HepG2 (cell line): ENCODE measurements around the gene PCGF2. TPM values are rescaled to one million over a fixed set of nuclear protein-coding genes. Genes with fewer than 3 reads are reported as not detected.

Experiments used
- CBX5 ChIP-seq: sonication (generic); formaldehyde crosslinking; IDR thresholded peaks from 2 replicates; pipeline ENCODE4 v1.4.0; 2020; ENCODE audit warnings: missing genetic modification reagents, borderline replicate concordance
- HNF4G ChIP-seq, 2 experiments: sonication (generic) in 1 of 2; formaldehyde crosslinking in 1 of 2; IDR thresholded peaks; 2 replicates each; pipeline versions ENCODE4 v1.4.0 to v1.6.1; 2011 to 2020; ENCODE audit warnings: borderline replicate concordance in 2 of 2, low read depth in 2 of 2, mild to moderate bottlenecking in 2 of 2, low read length in 1 of 2, missing genetic modification reagents in 1 of 2, moderate library complexity in 1 of 2
- SIN3A ChIP-seq: IDR thresholded peaks from 2 replicates; pipeline ENCODE4 v1.6.1; 2011; ENCODE audit warnings: low read depth, mild to moderate bottlenecking, control low read depth, low read length, borderline replicate concordance
- THRA ChIP-seq: sonication (generic); formaldehyde crosslinking; IDR thresholded peaks from 2 replicates; pipeline ENCODE4 v1.4.0; 2020; ENCODE audit warnings: missing genetic modification reagents, borderline replicate concordance
- USF2 ChIP-seq, 2 experiments: sonication (generic) in 1 of 2; formaldehyde crosslinking in 1 of 2; IDR thresholded peaks; 2 replicates each; pipeline versions ENCODE4 v1.5.1 to v1.6.1; 2011 to 2020; ENCODE audit warnings: borderline replicate concordance in 1 of 2, low read depth in 1 of 2, low read length in 1 of 2, mild to moderate bottlenecking in 1 of 2, missing genetic modification reagents in 1 of 2, moderate library complexity in 1 of 2
- YY1 ChIP-seq: IDR thresholded peaks from 2 replicates; pipeline ENCODE4 v1.6.1; 2011; ENCODE audit warnings: low read length, low read depth, moderate library complexity, mild to moderate bottlenecking; ENCODE audit not compliant: insufficient read depth, insufficient replicate concordance
- ZFP91 ChIP-seq: sonication (generic); formaldehyde crosslinking; IDR thresholded peaks from 2 replicates; pipeline ENCODE4 v1.9.0; 2022; ENCODE audit warnings: missing genetic modification reagents, mild to moderate bottlenecking, borderline replicate concordance
- ZNF687 ChIP-seq: sonication (generic); formaldehyde crosslinking; IDR thresholded peaks from 2 replicates; pipeline ENCODE4 v1.5.1; 2020; ENCODE audit warnings: mild to moderate bottlenecking, missing genetic modification reagents, moderate library complexity
- polyA plus RNA-seq, 8 experiments: library from polyadenylated mRNA; depleted of rRNA in 3 of 8; stranded (reverse) in 7 of 8; unstranded in 1 of 8; fragments of >200 nt; fragmentation: Illumina TruSeq in 4 of 8; extraction: Trizol in 4 of 8; gene quantifications; 2 replicates each; pipeline versions ENCODE4 v1.2.1 to v1.2.3, GENCODE V29; 2011 to 2016; ENCODE audit warnings: low read depth in 4 of 8, missing spikeins in 1 of 8, mixed read lengths in 1 of 8; ENCODE audit not compliant: insufficient read depth in 1 of 8
- total RNA-seq, 5 experiments: library from RNA; depleted of rRNA; stranded (reverse); fragments of >200 nt; fragmentation: Illumina TruSeq; extraction: Trizol; gene quantifications; 2 replicates each; pipeline ENCODE4 v1.2.3, GENCODE V29; 2016; ENCODE audit warnings: low read depth in 1 of 5
- TF ChIP-seq, protein P1 (sequence below): sonication (generic); formaldehyde crosslinking; IDR thresholded peaks from 2 replicates; pipeline ENCODE4 v1.4.0; 2020; ENCODE audit warnings: missing genetic modification reagents

The PCGF2 gene
- total and polyA plus RNA-seq, 2 of the 13 experiments (the other 11 are each of a cell fraction or from before 2014, with no cell fraction given) = 11.6 to 29.4 TPM

DNA sequence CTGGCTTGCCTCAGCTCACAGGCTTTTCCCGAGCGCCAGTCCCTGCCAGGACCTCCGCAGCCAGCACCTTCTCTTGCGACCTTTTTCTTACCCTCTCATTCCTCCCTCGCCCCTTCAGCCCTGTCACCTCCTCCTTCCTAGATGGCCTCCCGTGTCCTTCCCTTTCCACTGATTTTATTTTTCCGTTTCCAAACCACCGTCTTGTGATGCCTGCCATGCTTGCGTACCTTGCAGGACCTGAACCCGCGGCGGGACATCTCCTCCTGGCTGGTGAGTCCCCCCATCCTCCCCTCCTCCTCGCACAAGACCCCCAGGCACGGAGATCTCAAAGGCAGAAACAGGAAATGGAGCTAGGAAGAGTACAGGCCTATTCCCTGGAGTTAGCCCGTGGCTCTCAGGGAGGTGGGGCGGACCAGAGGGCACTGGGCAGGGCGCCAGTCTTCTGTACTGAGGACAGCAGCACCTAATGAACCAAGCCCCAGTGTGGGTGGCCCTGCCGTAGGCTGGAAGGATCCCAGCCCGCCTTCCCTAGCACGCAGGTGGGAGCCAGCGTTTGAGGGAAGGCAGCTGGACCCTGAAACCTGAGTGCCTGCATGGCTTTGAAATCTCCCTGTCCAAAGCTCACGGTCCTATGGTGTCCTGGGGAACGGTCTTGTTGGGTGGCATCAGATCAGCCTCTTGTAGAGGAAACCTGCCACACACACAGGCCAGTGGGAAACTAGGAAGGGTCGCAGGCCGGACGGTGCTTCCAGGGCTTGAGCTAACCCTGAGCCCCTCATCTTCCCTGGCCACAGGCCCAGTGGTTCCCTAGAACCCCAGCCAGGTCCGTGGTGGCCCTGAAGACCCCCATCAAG, 17.4 kb downstream of the PCGF2 start (continued):
- TF ChIP-seq ZFP91 (CRISPR knock-in tag) (peak; percentile 90), ZNF687 (CRISPR knock-in tag) (peak; percentile 94), CBX5 (CRISPR knock-in tag) (peak; percentile 10; the same call in 1 of the 2 replicates), YY1 (no peak), SIN3A (0 out of 2 replicates have a peak, but pooled peaks have one; percentile 27), HNF4G (IDR thresholded peaks at IDR 0.05; ENCODE audit: borderline replicate concordance, low read depth, low read length) (peak; percentile 32; the same call in 1 of the 2 replicates), HNF4G (CRISPR knock-in tag; IDR thresholded peaks at IDR 0.05; ENCODE audit: borderline replicate concordance, low read depth) (peak; percentile 41; the same call in 1 of the 2 replicates), THRA (peak; percentile 48; the same call in 1 of the 2 replicates), USF2 (IDR thresholded peaks at IDR 0.05; ENCODE audit: low read depth, low read length) (no peak), USF2 (CRISPR knock-in tag; IDR thresholded peaks at IDR 0.05; ENCODE audit: borderline replicate concordance) (no peak; the same call in 1 of the 2 replicates)
- TF ChIP-seq, protein P1, sequence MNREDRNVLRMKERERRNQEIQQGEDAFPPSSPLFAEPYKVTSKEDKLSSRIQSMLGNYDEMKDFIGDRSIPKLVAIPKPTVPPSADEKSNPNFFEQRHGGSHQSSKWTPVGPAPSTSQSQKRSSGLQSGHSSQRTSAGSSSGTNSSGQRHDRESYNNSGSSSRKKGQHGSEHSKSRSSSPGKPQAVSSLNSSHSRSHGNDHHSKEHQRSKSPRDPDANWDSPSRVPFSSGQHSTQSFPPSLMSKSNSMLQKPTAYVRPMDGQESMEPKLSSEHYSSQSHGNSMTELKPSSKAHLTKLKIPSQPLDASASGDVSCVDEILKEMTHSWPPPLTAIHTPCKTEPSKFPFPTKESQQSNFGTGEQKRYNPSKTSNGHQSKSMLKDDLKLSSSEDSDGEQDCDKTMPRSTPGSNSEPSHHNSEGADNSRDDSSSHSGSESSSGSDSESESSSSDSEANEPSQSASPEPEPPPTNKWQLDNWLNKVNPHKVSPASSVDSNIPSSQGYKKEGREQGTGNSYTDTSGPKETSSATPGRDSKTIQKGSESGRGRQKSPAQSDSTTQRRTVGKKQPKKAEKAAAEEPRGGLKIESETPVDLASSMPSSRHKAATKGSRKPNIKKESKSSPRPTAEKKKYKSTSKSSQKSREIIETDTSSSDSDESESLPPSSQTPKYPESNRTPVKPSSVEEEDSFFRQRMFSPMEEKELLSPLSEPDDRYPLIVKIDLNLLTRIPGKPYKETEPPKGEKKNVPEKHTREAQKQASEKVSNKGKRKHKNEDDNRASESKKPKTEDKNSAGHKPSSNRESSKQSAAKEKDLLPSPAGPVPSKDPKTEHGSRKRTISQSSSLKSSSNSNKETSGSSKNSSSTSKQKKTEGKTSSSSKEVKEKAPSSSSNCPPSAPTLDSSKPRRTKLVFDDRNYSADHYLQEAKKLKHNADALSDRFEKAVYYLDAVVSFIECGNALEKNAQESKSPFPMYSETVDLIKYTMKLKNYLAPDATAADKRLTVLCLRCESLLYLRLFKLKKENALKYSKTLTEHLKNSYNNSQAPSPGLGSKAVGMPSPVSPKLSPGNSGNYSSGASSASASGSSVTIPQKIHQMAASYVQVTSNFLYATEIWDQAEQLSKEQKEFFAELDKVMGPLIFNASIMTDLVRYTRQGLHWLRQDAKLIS (CRISPR knock-in tag) = peak; percentile 58; the same call in 1 of the 2 replicates
